Adrenal gland (tissue), 12 donors: ENCODE data around the gene NLK. TPM values are rescaled to one million over a fixed set of nuclear protein-coding genes. Genes with fewer than 3 reads are reported as not detected.

ENCODE experiments used
- DNase-seq, 7 donors: peaks; one replicate each; pipeline ENCODE4 v3.0.0-alpha.2; 2019 to 2020
- H3K27ac ChIP-seq, 5 donors: fragments of 200-600 bp; sonication (generic) in 4 of 5; 1 replicate in 3 of 5; 2 replicates in 2 of 5; pipeline versions ENCODE4 v1.5.1 to v1.8.0; 2016 to 2020; ENCODE audit warnings: mild to moderate bottlenecking in 1 of 5
- H3K27me3 ChIP-seq: fragments of 200-600 bp; 2 replicates; pipeline ENCODE4 v1.8.0; 2021
- H3K36me3 ChIP-seq, 2 donors: fragments of 200-600 bp; replicated peaks in 1 of 2; 1 replicate in 1 of 2; 2 replicates in 1 of 2; pipeline versions ENCODE4 v1.5.1 to v1.8.0; 2018 to 2022
- H3K4me1 ChIP-seq, 2 donors: fragments of 200-600 bp; replicated peaks in 1 of 2; 1 replicate in 1 of 2; 2 replicates in 1 of 2; pipeline versions ENCODE4 v1.5.1 to v1.8.0; 2018 to 2021
- H3K4me3 ChIP-seq, 4 donors: fragments of 200-600 bp; sonication (generic) in 3 of 4; one replicate each; pipeline ENCODE4 v1.5.1; 2016 to 2018
- H3K9me3 ChIP-seq, 3 donors: fragments of 200-600 bp; sonication (generic) in 1 of 3; replicated peaks in 1 of 3; 1 replicate in 2 of 3; 2 replicates in 1 of 3; pipeline versions ENCODE4 v1.5.1 to v1.8.0; 2016 to 2021
- POLR2A ChIP-seq, 2 donors: fragments of 450-650 bp; IDR thresholded peaks; one replicate each; pipeline ENCODE4 v1.6.1; 2017; ENCODE audit warnings: antibody characterized with exemption in 2 of 2, mild to moderate bottlenecking in 2 of 2, moderate library complexity in 1 of 2
- WGBS, 4 donors: extraction: QIAGEN DNeasy Blood & Tissue Kit in 2 of 4; methylation state at CpG; one replicate each; pipeline versions ENCODE4 v1.1.5 to v1.1.7; 2013 to 2017; 5-methylcytosine and 5-hydroxymethylcytosine counted together
- intact Hi-C, 2 donors: fragments of 100-400 bp; cut with DNase I; formaldehyde crosslinking; loops; one replicate each; pipeline versions ENCODE4 v1.14.1 to v1.15.0; 2022 to 2023
- polyA plus RNA-seq, 3 donors: library from polyadenylated mRNA; stranded (reverse); fragments of 200-250 nt in 2 of 3; fragments of 350-450 nt in 1 of 3; fragmentation: Illumina TruSeq in 1 of 3; extraction: RNeasy Lipid Tissue Mini Kit (QIAGEN cat#74804) in 1 of 3; gene quantifications; one replicate each; pipeline ENCODE4 v1.2.3, GENCODE V29; 2013 to 2014
- total RNA-seq, 9 donors: library from RNA; depleted of rRNA in 4 of 9; stranded (reverse); fragments of >200 nt in 4 of 9; fragments of 120-200 nt in 1 of 9; fragmentation: NEBNext Ultra II Directional in 1 of 9; extraction: Animal tissue kit (Norgen Biotek cat#: 25700) in 1 of 9; gene quantifications; one replicate each; pipeline versions ENCODE4 v1.1.0 to v1.2.4, GENCODE V29; 2013 to 2023
- TF ChIP-seq, protein P1 (sequence below), 6 experiments: fragments of 450-650 bp in 4 of 6; fragments of 200-600 bp in 2 of 6; sonication (generic) in 1 of 6; IDR thresholded peaks; 1 replicate in 5 of 6; 2 replicates in 1 of 6; pipeline versions ENCODE4 v1.5.1 to v1.8.0; 2016 to 2021; ENCODE audit warnings: antibody characterized with exemption in 6 of 6, mild to moderate bottlenecking in 2 of 6, moderate library complexity in 1 of 6
- donor health status: healthy with polysubstance abuse.
- donor health status: Bipolar disorder and iron deficiency.
- donor health status: DM: yes; HTN: yes; CAD: no.
- donor health status: DM: no; HTN: no; CAD: no.
- donor health status: DM: no; HTN: no; CAD: no.
- donor health status: DM: yes; HTN: yes; CAD: no.

The NLK gene
- total and polyA plus RNA-seq, 12 donors, result 34.7 to 86.1 (median 56.4) TPM

DNA sequence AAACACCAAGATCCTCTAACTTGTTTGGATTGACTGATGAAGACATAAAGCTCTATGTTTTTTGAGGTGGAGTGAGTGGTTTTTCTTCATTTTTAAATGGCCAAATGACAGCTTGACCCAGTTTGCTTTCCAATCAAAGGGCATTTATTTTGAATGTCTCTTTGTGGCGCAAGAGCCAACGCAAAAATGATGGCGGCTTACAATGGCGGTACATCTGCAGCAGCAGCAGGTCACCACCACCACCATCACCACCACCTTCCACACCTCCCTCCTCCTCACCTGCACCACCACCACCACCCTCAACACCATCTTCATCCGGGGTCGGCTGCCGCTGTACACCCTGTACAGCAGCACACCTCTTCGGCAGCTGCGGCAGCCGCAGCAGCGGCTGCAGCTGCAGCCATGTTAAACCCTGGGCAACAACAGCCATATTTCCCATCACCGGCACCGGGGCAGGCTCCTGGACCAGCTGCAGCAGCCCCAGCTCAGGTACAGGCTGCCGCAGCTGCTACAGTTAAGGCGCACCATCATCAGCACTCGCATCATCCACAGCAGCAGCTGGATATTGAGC, 329 bp downstream of the NLK start:
- WGBS, 4 donors, result 58 to 74% (median 70%) methylated on average over 13 to 16 of the region's 16 CpGs
- TF ChIP-seq, protein P1, sequence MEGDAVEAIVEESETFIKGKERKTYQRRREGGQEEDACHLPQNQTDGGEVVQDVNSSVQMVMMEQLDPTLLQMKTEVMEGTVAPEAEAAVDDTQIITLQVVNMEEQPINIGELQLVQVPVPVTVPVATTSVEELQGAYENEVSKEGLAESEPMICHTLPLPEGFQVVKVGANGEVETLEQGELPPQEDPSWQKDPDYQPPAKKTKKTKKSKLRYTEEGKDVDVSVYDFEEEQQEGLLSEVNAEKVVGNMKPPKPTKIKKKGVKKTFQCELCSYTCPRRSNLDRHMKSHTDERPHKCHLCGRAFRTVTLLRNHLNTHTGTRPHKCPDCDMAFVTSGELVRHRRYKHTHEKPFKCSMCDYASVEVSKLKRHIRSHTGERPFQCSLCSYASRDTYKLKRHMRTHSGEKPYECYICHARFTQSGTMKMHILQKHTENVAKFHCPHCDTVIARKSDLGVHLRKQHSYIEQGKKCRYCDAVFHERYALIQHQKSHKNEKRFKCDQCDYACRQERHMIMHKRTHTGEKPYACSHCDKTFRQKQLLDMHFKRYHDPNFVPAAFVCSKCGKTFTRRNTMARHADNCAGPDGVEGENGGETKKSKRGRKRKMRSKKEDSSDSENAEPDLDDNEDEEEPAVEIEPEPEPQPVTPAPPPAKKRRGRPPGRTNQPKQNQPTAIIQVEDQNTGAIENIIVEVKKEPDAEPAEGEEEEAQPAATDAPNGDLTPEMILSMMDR (IDR thresholded peaks at IDR 0.05), result no peak
- no peak for TF ChIP-seq POLR2A (IDR thresholded peaks at IDR 0.05)
- peak overlapping the region in 3 of 4 donors; percentile 65 to 97 (median 88) for H3K4me3 ChIP-seq
- DNase-seq, result peak in 1 of 7 donors; percentile 27
- no peaks in the 10 kb centered on the region for H3K27me3 ChIP-seq
- peak overlapping the region in 3 of 5 donors; percentile 33 to 90 (median 88) for H3K27ac ChIP-seq
- no peaks in the 10 kb centered on the region for H3K36me3 ChIP-seq
- no peaks in the 10 kb centered on the region for H3K9me3 ChIP-seq
- intact Hi-C loops, result loop anchor here (10.0 kb wide), 2 partner anchors 62 to 148 kb away; partner anchors contain the start of gene LYRM9 (in 1 of the 2)
- H3K4me1 ChIP-seq, result peaks cover 12 to 55% of the 10 kb centered on the region in 2 donors

DNA sequence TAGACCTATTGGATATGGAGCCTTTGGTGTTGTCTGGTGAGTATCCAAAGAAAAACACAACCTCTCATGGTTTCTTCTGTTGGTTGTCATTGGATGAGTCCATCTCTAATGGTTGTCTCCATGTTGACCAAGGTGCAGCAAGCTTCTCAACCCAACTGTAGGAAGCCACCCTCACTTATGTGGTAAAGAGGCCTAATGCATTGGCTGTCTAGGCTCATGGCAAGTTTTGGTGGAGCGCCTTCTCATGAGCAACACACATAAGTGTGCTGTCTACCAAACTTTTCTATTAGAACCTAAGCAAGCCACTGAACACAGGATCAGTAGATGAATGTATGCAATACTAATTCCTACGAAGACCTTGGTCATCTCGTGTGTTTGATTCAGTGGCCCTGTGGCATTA, 819 bp downstream of the NLK start:
- Histone ChIP-seq H3K4me1 (peaks cover 12 to 60% of the 10 kb centered on the region in 2 donors), H3K27me3 (no peaks in the 10 kb centered on the region), H3K4me3 (peak overlapping the region in 3 of 4 donors; percentile 8 to 97 (median 88)), H3K9me3 (no peaks in the 10 kb centered on the region), H3K27ac (peak overlapping the region in 3 of 5 donors; percentile 33 to 90 (median 40)), H3K36me3 (no peaks in the 10 kb centered on the region)
- DNase-seq, result no peak
- WGBS, 4 donors, result 51 to 61% (median 55%) methylated on average over 2 to 3 of the region's 3 CpGs
- TF ChIP-seq, protein P1 (IDR thresholded peaks at IDR 0.05), result no peak
- peak in 1 of 2 donors; percentile 9 for TF ChIP-seq POLR2A (IDR thresholded peaks at IDR 0.05)
- intact Hi-C loops, result loop anchor here (10.0 kb wide), 2 partner anchors 62 to 148 kb away; partner anchors contain the start of gene LYRM9 (in 1 of the 2)

DNA sequence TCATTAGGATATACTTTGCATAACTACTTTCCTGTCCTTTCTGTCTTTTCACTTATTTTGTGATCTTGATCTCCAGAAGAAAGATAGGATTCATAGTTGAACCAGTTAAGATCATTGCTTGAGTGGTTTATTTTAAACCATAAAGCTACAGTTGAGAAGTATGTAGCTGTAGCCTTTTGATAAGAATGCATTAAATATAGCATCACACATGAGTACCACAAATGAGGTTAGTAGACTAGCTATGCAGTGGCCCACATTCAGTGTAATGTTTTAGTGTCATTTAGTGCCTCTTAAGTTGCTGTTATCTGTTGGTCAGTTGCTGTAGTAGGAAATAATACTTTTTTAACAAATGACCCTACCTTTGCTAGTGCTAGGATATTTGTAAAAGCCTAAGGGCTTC, 1.3 kb downstream of the NLK start:
- peak overlapping the region in 3 of 4 donors; percentile 3 to 88 (median 8) for H3K4me3 ChIP-seq

DNA sequence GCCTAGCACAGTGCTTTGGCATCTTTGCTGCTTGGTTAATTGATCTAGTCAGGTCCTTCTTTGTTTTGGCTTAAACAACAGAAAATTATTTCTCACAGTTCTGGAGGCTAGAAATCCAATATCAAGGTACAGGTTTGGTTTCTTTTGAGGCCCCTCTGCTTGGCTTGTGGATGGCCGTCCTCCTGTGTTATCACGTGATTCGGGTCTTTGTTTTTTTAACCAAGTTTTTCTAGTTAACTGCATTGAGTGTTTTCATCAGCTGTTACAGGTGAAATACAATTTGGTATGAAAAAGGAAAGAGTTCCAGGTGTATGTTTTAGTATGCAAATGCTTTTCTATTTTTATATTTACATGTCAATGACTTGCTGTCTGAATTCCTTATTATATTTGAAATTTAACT, 2.8 kb downstream of the NLK start:
- peaks cover 12 to 78% of the 10 kb centered on the region in 2 donors for H3K4me1 ChIP-seq
- no peak for TF ChIP-seq POLR2A (IDR thresholded peaks at IDR 0.05)
- TF ChIP-seq, protein P1 (IDR thresholded peaks at IDR 0.05), result no peak
- H3K27ac ChIP-seq, result no peak overlapping the region
- H3K4me3 ChIP-seq, result peak overlapping the region in 2 of 4 donors; percentile 3 to 88
- no peaks in the 10 kb centered on the region for H3K27me3 ChIP-seq
- WGBS, 4 donors, result 30 to 56% (median 40%) methylated on average over 3 of the region's 3 CpGs
- intact Hi-C loops, result loop anchor here (10.0 kb wide), 2 partner anchors 59 to 151 kb away; partner anchors contain the start of gene LYRM9 (in 1 of the 2)
- H3K9me3 ChIP-seq, result no peaks in the 10 kb centered on the region
- no peak for DNase-seq
- no peaks in the 10 kb centered on the region for H3K36me3 ChIP-seq

More for the DNA sequence above, 1.3 kb downstream of the NLK start:
- Histone ChIP-seq H3K27me3 (no peaks in the 10 kb centered on the region), H3K4me1 (peaks cover 12 to 64% of the 10 kb centered on the region in 2 donors), H3K36me3 (no peaks in the 10 kb centered on the region), H3K9me3 (no peaks in the 10 kb centered on the region), H3K27ac (peak overlapping the region in 3 of 5 donors; percentile 33 to 90 (median 40))
- no peak for DNase-seq
- TF ChIP-seq POLR2A (IDR thresholded peaks at IDR 0.05), result no peak
- TF ChIP-seq, protein P1 (IDR thresholded peaks at IDR 0.05), result no peak
- intact Hi-C loops, result loop anchor here (10.0 kb wide), 2 partner anchors 61 to 149 kb away; partner anchors contain the start of gene LYRM9 (in 1 of the 2)
